Measurements from ENCODE around the gene MASP1.

MASP1 gene

GRCh38 chr3:187256051-187256616, 35.4 kb downstream of the MASP1 start:
- H3K79me2 ChIP-seq (ENCODE audit: insufficient read depth, low read depth): no peaks in the 10 kb centered on the region
- H2AFZ ChIP-seq (ENCODE audit: low read depth): no peak overlapping the region
- H3K36me3 ChIP-seq (ENCODE audit: insufficient read depth): no peaks in the 10 kb centered on the region
- no peak overlapping the region for H3K4me2 ChIP-seq
- H3K27me3 ChIP-seq (ENCODE audit: insufficient read depth, low read depth): no peaks in the 10 kb centered on the region
- no peak overlapping the region for H3K27ac ChIP-seq
- no peak overlapping the region for H3K4me3 ChIP-seq (IDR thresholded peaks at IDR 0.05; ENCODE audit: insufficient read depth, low read depth, low read length)
- no peak overlapping the region for H3K9ac ChIP-seq
- H3K4me1 ChIP-seq (ENCODE audit: low read depth, poor library complexity, severe bottlenecking): no peaks in the 10 kb centered on the region
- no peaks in the 10 kb centered on the region for H4K20me1 ChIP-seq (ENCODE audit: insufficient read depth)
- no peak for TF ChIP-seq CTCF (conservative IDR thresholded peaks at IDR 0.05; ENCODE audit: low read depth, low read length)

GRCh38 chr3:187255314-187255713, 36.2 kb downstream of the MASP1 start:
- TF ChIP-seq CTCF (conservative IDR thresholded peaks at IDR 0.05; ENCODE audit: low read depth, low read length): no peak
- no peak overlapping the region for H3K4me2 ChIP-seq
- H3K9ac ChIP-seq: no peak overlapping the region
- H3K4me1 ChIP-seq (ENCODE audit: low read depth, poor library complexity, severe bottlenecking): no peaks in the 10 kb centered on the region
- no peaks in the 10 kb centered on the region for H3K27me3 ChIP-seq (ENCODE audit: insufficient read depth, low read depth)
- H4K20me1 ChIP-seq (ENCODE audit: insufficient read depth): no peaks in the 10 kb centered on the region
- H3K36me3 ChIP-seq (ENCODE audit: insufficient read depth): no peaks in the 10 kb centered on the region
- no peak overlapping the region for H3K27ac ChIP-seq
- H3K79me2 ChIP-seq (ENCODE audit: insufficient read depth, low read depth): no peaks in the 10 kb centered on the region
- no peak overlapping the region for H2AFZ ChIP-seq (ENCODE audit: low read depth)
- no peak overlapping the region for H3K4me3 ChIP-seq (IDR thresholded peaks at IDR 0.05; ENCODE audit: insufficient read depth, low read depth, low read length)

GRCh38 chr3:187252311-187252710, 39.2 kb downstream of the MASP1 start:
- no peak overlapping the region for H3K9ac ChIP-seq
- no peak overlapping the region for H3K4me2 ChIP-seq
- no peak for TF ChIP-seq CTCF (conservative IDR thresholded peaks at IDR 0.05; ENCODE audit: low read depth, low read length)
- no peak overlapping the region for H2AFZ ChIP-seq (ENCODE audit: low read depth)
- H3K4me3 ChIP-seq (IDR thresholded peaks at IDR 0.05; ENCODE audit: insufficient read depth, low read depth, low read length): no peak overlapping the region
- H3K36me3 ChIP-seq (ENCODE audit: insufficient read depth): no peaks in the 10 kb centered on the region
- H3K4me1 ChIP-seq (ENCODE audit: low read depth, poor library complexity, severe bottlenecking): no peaks in the 10 kb centered on the region
- no peaks in the 10 kb centered on the region for H3K79me2 ChIP-seq (ENCODE audit: insufficient read depth, low read depth)
- no peak overlapping the region for H3K27ac ChIP-seq
- no peaks in the 10 kb centered on the region for H4K20me1 ChIP-seq (ENCODE audit: insufficient read depth)
- H3K27me3 ChIP-seq (ENCODE audit: insufficient read depth, low read depth): no peaks in the 10 kb centered on the region

- Histone ChIP-seq H3K9ac (no peak overlapping the region), H3K79me2 (ENCODE audit: insufficient read depth, low read depth) (no peaks in the 10 kb centered on the region), H3K4me3 (IDR thresholded peaks at IDR 0.05; ENCODE audit: insufficient read depth, low read depth, low read length) (no peak overlapping the region), H3K27ac (no peak overlapping the region), H3K4me2 (no peak overlapping the region), H3K27me3 (ENCODE audit: insufficient read depth, low read depth) (no peaks in the 10 kb centered on the region), H3K36me3 (ENCODE audit: insufficient read depth) (no peaks in the 10 kb centered on the region), H2AFZ (ENCODE audit: low read depth) (no peak overlapping the region), H3K4me1 (ENCODE audit: low read depth, poor library complexity, severe bottlenecking) (no peaks in the 10 kb centered on the region), H4K20me1 (ENCODE audit: insufficient read depth) (no peaks in the 10 kb centered on the region)
- no peak for TF ChIP-seq CTCF (conservative IDR thresholded peaks at IDR 0.05; ENCODE audit: low read depth, low read length)
Observed at GRCh38 chr3:187251599-187251998, 39.9 kb downstream of the MASP1 start.

Measured in KMS-11 (cell line).